MCF 10A (cell line): ENCODE results near the gene ACER2. TPM values are rescaled to one million over a fixed set of nuclear protein-coding genes. Genes with fewer than 3 reads are reported as not detected.

Experiments used
- BruUV-seq: library from RNA; stranded (reverse); fragments of 400-500 nt; replicated peaks from 2 replicates; lab custom pipeline; 2021; lab: Mats Ljungman, UMichigan
- CTCF ChIA-PET: fragments of 300-600 bp; sonication (Branson Sonifier 250); formaldehyde crosslinking; extraction: SDS; loops from one replicate; lab custom pipeline; 2021; ENCODE audit warnings: antibody characterized with exemption, inconsistent platforms; lab: Yijun Ruan, JAX
- POLR2A ChIA-PET: fragments of 300-600, 350-650 bp; sonication (Branson Sonifier 250); formaldehyde crosslinking; extraction: SDS; loops from one replicate; lab custom pipeline; 2020; ENCODE audit warnings: antibody characterized with exemption, inconsistent platforms; lab: Yijun Ruan, JAX
- DNase-seq: peaks from one replicate; pipeline ENCODE4 v3.0.0-alpha.2; 2018; ENCODE audit not compliant: unreplicated experiment
- H3K27ac Mint-ChIP-seq: one replicate; pipeline ENCODE4 v1.8.0; 2022; ENCODE audit warnings: mild to moderate bottlenecking, low read depth, mixed read lengths; ENCODE audit not compliant: unreplicated experiment
- H3K27me3 Mint-ChIP-seq: one replicate; pipeline ENCODE4 v1.8.0; 2022; ENCODE audit warnings: mixed read lengths; ENCODE audit not compliant: insufficient read depth, unreplicated experiment
- H3K36me3 Mint-ChIP-seq: one replicate; pipeline ENCODE4 v1.8.0; 2022; ENCODE audit warnings: mild to moderate bottlenecking, moderate library complexity, mixed read lengths; ENCODE audit not compliant: insufficient read depth, unreplicated experiment
- H3K4me1 Mint-ChIP-seq: one replicate; pipeline ENCODE4 v1.8.0; 2022; ENCODE audit warnings: mixed read lengths; ENCODE audit not compliant: insufficient read depth, unreplicated experiment
- H3K4me3 Mint-ChIP-seq: one replicate; pipeline ENCODE4 v1.8.0; 2022; ENCODE audit warnings: mild to moderate bottlenecking, moderate library complexity, mixed read lengths; ENCODE audit not compliant: unreplicated experiment
- H3K9me3 Mint-ChIP-seq: one replicate; pipeline ENCODE4 v1.8.0; 2022; ENCODE audit warnings: mixed read lengths; ENCODE audit not compliant: unreplicated experiment
- intact Hi-C: fragments of 100-400 bp; cut with micrococcal nuclease; formaldehyde crosslinking; loops from 2 replicates; pipeline ENCODE4 v1.14.1; 2022
- total RNA-seq: library from RNA; stranded (reverse); gene quantifications from 2 replicates; pipeline ENCODE4 v1.2.3, GENCODE V29; 2022
- TF ChIP-seq, protein P1 (sequence below): fragments of 200-600 bp; IDR thresholded peaks from one replicate; pipeline ENCODE4 v1.8.0; 2022; ENCODE audit warnings: antibody characterized with exemption, mild to moderate bottlenecking; ENCODE audit not compliant: unreplicated experiment

The ACER2 gene
- total RNA-seq, 1 experiment from 2014 or later: 3.2 TPM

DNA sequence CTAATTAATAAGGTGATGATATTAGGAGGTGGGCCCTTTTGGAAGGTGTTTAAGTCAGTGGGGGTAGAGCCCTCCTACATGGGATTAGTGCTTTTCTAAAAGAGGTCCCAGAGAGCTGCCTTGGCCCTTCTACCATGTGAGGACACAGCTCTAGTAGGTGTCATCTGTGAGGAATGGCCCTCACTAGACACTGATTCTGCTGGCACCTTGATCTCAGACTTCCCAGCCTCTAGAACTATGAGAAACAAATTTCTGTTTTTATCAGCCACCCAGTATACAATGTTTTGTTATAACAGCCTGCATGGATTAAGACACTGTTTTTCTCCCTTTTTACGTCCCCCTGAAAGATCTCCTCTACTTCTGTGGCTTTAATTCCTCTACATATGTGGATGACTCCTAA, 31.6 kb downstream of the ACER2 start:
- ChIA-PET POLR2A (interaction anchor here (0.9 to 1.6 kb wide), 2 partner anchors 32 to 61 kb away, joined by 3 to 4 read pairs; partner anchors contain the start of genes ACER2 and RPS6), CTCF (interaction anchor here (1.0 kb wide), 1 partner anchor 412 kb away, joined by 3 read pairs; no protein-coding TSS in a partner anchor)
- no peak overlapping the region for H3K27ac Mint-ChIP-seq
- H3K27me3 Mint-ChIP-seq: no peaks in the 10 kb centered on the region
- intact Hi-C loops: no loop called here
- TF ChIP-seq, protein P1, sequence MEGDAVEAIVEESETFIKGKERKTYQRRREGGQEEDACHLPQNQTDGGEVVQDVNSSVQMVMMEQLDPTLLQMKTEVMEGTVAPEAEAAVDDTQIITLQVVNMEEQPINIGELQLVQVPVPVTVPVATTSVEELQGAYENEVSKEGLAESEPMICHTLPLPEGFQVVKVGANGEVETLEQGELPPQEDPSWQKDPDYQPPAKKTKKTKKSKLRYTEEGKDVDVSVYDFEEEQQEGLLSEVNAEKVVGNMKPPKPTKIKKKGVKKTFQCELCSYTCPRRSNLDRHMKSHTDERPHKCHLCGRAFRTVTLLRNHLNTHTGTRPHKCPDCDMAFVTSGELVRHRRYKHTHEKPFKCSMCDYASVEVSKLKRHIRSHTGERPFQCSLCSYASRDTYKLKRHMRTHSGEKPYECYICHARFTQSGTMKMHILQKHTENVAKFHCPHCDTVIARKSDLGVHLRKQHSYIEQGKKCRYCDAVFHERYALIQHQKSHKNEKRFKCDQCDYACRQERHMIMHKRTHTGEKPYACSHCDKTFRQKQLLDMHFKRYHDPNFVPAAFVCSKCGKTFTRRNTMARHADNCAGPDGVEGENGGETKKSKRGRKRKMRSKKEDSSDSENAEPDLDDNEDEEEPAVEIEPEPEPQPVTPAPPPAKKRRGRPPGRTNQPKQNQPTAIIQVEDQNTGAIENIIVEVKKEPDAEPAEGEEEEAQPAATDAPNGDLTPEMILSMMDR: no peak
- no TSS peak for BruUV-seq
- H3K9me3 Mint-ChIP-seq: no peaks in the 10 kb centered on the region
- no peaks in the 10 kb centered on the region for H3K4me1 Mint-ChIP-seq
- H3K36me3 Mint-ChIP-seq: peaks cover 28% of the 10 kb centered on the region
- H3K4me3 Mint-ChIP-seq: no peak overlapping the region
- no peak for DNase-seq

DNA sequence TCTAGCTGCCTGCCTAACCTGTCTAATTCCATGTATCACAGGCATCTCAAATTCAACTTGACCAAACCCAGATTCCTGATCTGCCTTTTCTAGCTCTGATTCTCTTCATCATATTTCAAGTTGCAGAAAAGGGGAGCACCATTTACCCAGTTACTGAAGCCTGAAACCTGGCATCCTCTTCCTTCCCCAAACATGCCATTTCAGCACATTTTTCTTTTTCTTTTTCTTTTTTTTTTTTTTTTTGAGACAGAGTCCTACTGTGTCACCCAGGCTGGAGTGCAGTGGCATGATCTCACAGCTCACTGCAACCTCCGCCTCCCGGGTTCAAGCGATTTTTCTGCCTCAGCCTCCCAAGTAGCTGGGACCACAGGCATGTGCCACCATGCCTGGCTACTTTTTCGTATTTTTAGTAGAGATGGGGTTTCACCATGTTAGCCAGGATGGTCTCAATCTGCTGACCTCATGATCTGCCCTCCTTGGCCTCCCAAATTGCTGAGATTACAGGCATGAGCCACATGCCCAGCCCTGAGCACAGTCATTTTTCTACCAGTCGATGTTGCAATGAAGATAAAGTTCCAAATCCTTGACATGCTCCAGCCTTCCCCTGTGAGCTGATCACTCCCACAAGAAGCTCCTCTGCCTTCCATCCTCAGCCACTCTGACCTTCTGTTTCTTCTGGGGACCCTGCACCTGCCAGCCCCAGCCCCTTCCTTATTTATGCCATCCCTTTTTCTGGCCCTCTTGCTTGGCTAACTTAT, 32.2 kb downstream of the ACER2 start:
- Mint-ChIP-seq H3K9me3 (no peaks in the 10 kb centered on the region), H3K4me3 (no peak overlapping the region), H3K36me3 (peaks cover 22% of the 10 kb centered on the region), H3K27me3 (no peaks in the 10 kb centered on the region), H3K27ac (no peak overlapping the region), H3K4me1 (no peaks in the 10 kb centered on the region)
- POLR2A ChIA-PET: interaction anchor here (0.9 to 1.6 kb wide), 3 partner anchors 32 to 66 kb away, joined by 3 to 4 read pairs (median 3); partner anchors contain the start of genes ACER2 and RPS6
- no peak for DNase-seq
- TF ChIP-seq, protein P1: no peak
- CTCF ChIA-PET: interaction anchor here (0.7 kb wide), 1 partner anchor 24 kb away, joined by 3 read pairs; no protein-coding TSS in a partner anchor
- no TSS peak for BruUV-seq
- intact Hi-C loops: no loop called here

DNA sequence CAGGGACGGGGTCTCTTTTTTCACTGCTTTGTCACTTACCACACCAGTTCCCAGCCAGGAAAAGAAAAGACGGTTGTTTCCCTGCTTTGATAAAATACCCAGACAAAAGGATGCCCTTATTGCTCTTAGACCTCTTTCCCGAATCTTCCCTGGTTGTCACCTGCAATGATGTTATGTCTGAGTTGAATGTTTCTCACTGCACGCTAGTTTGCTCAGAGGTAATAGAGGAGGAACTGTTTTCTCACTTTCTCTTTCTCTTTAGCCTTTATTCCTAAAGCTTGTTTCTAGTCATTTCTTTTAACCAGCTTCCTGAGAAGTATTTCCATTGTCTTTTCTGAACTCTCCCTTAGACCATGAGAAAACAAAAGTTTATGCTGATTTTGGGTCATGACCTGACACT, 32.9 kb downstream of the ACER2 start:
- Mint-ChIP-seq H3K4me3 (no peak overlapping the region), H3K36me3 (peaks cover 28% of the 10 kb centered on the region), H3K4me1 (no peaks in the 10 kb centered on the region), H3K27ac (no peak overlapping the region), H3K27me3 (no peaks in the 10 kb centered on the region), H3K9me3 (no peaks in the 10 kb centered on the region)
- DNase-seq: no peak
- intact Hi-C loops: no loop called here
- POLR2A ChIA-PET: interaction anchor here (1.0 to 1.6 kb wide), 2 partner anchors 33 to 66 kb away, joined by 3 read pairs; partner anchors contain the start of gene ACER2
- no TSS peak for BruUV-seq
- TF ChIP-seq, protein P1: no peak
- CTCF ChIA-PET: interaction anchor here (0.9 kb wide), 1 partner anchor 247 kb away, joined by 3 read pairs; no protein-coding TSS in a partner anchor

DNA sequence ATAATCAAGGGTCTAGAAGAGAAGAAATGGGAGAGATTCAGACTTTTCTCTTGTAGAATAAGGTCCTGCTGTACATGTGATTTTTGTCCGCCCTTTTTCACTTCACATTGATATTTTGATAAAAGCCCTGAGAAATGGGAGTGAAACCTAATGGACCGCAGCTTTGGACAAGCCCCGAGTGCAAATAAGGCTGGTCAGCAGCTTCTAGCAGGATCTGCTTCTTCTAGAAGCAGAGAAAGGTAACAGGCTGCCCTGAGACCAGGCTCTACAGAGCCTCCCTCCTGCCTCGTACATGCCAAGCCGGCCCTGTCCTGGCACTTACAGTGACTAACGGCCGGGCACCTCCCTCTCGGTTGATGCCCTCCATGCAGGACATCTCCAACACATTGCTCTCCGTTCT, 33.4 kb downstream of the ACER2 start:
- no peak for DNase-seq
- ChIA-PET CTCF (interaction anchor here (0.9 kb wide), 1 partner anchor 247 kb away, joined by 3 read pairs; no protein-coding TSS in a partner anchor), POLR2A (no interaction called here)
- TF ChIP-seq, protein P1: no peak
- BruUV-seq: no TSS peak
- Mint-ChIP-seq H3K27me3 (no peaks in the 10 kb centered on the region), H3K27ac (no peak overlapping the region), H3K4me3 (no peak overlapping the region), H3K9me3 (no peaks in the 10 kb centered on the region), H3K36me3 (peaks cover 25% of the 10 kb centered on the region), H3K4me1 (no peaks in the 10 kb centered on the region)
- intact Hi-C loops: no loop called here
